ENCODE measurements around the gene CEP89.

- TF ChIP-seq POLR2AphosphoS5 (IDR thresholded peaks at IDR 0.05; ENCODE audit: low read depth, low read length) (no peak), POLR2A (IDR thresholded peaks at IDR 0.05; ENCODE audit: low read depth, low read length) (no peak), TAF1 (IDR thresholded peaks at IDR 0.05; ENCODE audit: low read depth, low read length) (no peak), SPI1 (IDR thresholded peaks at IDR 0.05; ENCODE audit: low read depth, low read length) (no peak), PAX5 (IDR thresholded peaks at IDR 0.05; ENCODE audit: insufficient read depth, low read length, severe bottlenecking) (no peak), POU2F2 (IDR thresholded peaks at IDR 0.05; ENCODE audit: low read depth, low read length) (no peak)
These were observed 134.2 kb downstream of the CEP89 start for GRCh38 chr19:32837531-32837930.

Data from GM12891 (cell line).